GM12801 (cell line): ENCODE results near the gene GALNT2.

Source experiments
- TF ChIP-seq, protein P1 (sequence below): IDR thresholded peaks from one replicate; pipeline ENCODE4 v1.5.1; 2011; ENCODE audit warnings: control low read depth; ENCODE audit not compliant: insufficient read length; ENCODE audit errors: extremely low read depth

The GALNT2 gene

DNA sequence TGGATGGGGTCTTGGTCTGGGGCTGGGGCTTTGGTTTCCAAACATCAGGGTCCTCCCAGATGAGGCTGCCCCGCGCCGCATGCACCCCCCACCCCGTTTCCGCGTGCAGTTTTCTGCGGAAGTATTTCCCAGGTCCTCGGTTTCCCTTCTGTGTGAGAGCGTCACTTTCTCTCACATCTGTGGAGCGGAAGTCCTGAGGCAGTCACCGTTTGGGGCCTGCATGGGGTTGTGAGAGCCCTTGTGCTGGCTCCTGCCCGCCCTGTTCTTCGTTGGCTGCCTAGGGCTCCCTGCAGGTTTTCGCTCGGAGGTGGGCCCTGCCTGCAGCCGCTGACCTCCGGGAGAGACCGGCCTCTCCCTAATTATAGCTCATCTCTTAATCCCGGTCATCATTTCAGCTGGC lies 88.0 kb downstream of the GALNT2 start:
- TF ChIP-seq, protein P1, sequence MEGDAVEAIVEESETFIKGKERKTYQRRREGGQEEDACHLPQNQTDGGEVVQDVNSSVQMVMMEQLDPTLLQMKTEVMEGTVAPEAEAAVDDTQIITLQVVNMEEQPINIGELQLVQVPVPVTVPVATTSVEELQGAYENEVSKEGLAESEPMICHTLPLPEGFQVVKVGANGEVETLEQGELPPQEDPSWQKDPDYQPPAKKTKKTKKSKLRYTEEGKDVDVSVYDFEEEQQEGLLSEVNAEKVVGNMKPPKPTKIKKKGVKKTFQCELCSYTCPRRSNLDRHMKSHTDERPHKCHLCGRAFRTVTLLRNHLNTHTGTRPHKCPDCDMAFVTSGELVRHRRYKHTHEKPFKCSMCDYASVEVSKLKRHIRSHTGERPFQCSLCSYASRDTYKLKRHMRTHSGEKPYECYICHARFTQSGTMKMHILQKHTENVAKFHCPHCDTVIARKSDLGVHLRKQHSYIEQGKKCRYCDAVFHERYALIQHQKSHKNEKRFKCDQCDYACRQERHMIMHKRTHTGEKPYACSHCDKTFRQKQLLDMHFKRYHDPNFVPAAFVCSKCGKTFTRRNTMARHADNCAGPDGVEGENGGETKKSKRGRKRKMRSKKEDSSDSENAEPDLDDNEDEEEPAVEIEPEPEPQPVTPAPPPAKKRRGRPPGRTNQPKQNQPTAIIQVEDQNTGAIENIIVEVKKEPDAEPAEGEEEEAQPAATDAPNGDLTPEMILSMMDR = no peak

DNA sequence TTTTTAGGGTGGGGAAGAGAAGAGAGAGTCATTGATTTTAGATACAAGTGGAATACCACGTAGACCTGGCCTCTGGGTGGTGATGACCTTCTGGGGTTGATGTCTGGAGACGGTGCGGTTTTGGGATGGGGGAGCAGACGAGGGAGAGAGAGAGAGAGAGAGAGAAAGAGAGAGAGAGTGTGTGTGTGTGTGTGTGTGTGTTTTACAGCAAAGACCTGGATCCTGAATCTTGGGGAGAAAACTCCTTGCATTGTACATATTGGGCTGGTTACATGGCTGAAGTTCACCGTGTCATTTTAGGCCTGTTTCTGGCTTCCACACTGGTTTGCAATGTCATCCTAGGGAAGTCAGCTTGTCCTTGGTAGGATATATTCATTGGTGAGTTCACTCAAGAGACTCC lies 89.0 kb downstream of the GALNT2 start:
- TF ChIP-seq, protein P1 = no peak

DNA sequence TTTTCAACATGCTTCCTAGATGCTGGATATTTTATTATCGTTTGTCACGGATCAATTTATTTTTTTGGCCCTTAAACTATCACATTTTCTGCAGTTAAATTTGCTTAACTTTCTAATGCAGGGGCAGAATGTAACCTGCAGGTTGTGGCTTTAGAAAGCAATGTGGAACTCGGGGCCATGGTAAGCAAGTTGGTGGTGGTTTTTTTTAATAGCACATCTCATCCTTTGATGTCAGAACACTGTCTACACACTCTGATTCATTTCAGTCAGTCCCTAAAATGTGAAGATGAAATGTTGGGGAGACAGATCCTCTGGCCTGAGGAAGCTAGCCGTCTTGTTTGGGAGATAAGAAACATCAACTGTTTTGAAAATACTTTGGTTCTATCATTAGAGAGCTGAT lies 89.5 kb downstream of the GALNT2 start:
- TF ChIP-seq, protein P1 = no peak

DNA sequence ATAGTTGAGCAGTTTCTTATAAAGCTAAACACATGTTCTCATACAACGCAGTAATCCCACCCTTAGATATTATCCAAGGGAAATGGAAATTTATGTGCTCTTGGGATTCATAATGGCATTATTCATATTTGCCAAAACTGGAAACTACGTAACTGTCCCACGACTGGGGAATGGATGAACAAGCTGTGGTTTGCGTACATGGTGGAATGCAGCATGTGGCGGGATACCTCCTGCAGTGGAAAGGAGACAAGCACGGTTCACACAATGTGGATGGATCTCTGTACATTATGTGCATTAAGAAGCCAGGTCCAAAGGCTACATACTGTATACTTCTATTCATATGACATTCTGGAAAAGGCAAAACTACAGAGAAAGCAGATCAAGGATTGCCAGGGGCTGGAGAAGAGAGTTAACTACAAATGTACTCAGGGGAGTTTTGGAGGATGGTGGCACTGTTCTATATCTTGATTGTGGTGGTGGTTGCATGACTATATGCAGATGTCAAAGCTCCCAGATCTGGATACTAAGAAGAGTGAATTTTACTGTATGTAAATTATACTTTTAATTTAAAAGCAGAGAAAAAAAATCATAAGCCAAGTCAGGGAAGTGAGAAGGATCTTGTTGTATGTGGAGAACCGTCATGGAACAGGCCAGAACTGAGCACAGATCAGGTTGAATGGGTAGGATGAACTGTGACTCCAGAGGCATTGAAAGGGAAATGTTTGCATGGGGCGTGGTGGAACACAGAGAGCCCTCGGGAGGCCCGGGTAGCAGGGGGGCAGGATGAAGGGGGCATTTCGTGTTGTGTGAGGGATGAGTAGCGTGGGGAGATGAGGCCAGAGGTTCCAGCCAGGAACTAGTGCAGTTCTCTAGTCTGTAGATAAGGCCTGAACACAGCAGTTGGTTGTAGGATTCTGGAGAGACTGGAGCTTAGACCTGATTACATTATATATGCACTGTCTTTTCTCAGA lies 90.7 kb downstream of the GALNT2 start:
- TF ChIP-seq, protein P1 = no peak

DNA sequence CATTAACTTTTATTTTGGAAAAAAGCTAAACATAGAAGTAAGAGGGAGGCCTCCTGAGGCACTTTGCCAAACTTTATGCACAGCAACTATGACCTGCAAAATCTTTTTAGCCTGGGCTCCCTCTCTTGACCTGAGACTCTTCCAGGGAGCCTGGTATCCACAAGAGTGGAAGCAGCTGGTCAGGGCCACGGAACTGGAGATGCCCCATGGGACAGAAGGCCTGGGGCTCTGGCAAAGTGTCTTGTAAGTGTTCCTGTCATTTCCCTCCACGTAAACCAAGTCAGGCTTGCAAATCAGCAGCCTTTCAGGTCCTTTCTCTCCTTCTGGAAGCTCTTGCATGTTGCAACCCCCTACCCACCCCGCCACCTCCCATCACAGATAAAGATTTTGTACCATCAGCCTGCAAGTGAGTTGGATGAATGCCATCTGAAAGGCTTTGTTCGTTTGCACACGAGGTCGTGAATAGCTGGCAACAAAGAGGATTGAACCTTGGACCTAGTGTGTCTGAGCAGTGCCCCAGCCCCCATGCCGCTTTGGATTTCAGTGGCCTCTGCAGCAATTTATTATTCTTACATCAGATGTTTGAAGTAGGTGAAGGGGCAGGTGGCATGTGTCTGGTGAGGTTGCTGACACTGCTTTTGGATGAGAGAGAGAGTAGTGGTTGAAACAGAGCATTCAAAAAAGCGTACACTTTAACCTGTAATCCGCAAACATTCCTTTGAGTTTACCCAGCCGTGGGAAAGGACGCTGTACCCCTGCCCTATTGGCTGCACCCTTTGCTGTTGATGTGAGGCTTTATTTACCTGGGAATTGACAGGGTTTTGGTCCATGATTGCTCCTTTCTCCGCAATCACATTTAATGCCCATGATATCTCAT lies 91.6 kb downstream of the GALNT2 start:
- TF ChIP-seq, protein P1 = no peak

DNA sequence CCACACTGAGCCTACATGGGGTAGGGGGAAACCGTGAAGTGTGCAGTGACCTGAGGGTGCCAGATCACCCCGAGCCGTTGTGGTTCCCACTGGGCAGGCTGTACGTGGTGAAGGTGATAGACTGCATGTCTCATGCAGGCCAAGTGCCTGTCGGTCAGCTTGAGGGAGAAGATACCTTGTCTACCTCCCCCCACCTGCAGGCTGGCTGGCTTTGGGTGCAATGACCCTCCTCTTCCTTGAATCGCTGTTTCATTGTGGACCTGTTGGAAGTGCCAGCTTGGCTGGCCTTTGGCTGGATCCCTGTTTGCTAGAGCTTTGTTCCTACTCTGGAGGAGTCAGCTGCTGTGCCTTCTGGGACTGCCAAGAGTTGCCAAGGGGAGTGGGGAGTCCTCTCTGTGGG lies 92.5 kb downstream of the GALNT2 start:
- TF ChIP-seq, protein P1 = no peak
